AG20443 (cell line): ENCODE measurements around the gene ANKRD11.
A peak's percentile ranks its signal among the peaks of the same experiment; 100 is the strongest.
"Not testable (repeated sequence)": the region's sequence is repeated elsewhere in the genome, so short reads cannot be mapped to it uniquely, and the experiment has no call there.

Source experiments
- DNase-seq: peaks from one replicate; pipeline ENCODE4 v3.0.0; 2012; ENCODE audit warnings: low spot score, mixed read lengths

ANKRD11 gene

DNA sequence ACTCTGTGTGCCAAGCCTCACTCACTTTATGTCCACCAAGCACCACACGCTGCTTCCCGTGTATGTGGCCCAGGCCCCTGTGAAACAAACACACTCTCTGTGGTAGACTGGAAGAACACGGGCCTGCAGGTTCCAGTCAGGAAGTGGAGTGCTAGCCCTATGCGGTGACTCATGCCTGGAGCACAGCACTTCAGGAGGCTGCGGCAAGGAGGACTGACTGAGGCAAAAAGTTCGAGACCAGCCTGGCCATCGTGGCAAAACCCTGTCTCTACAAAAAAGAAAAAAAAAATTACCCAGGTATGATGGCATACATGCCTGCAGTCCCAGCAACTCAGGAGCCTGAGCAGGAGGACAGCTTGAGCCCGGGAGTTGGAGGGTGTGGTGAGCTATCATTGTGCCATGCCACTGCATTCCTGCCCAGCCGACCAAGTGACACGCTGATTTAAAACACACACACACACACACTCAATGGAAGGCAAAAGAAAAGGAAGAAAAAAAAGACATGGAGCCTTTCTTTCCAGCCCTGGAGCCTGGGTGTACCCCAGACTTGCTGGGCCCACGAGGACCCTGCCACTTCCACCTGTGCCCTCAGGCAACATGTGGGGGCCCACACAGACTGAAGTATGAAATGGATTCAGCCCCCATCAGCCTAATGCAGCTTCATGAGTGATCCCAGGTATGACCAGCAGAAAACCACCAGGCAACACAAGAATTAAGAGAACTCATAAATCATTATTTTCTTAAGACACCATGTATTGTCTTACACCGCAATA is 126.6 kb downstream of the ANKRD11 start:
- peak; percentile 60 for DNase-seq

DNA sequence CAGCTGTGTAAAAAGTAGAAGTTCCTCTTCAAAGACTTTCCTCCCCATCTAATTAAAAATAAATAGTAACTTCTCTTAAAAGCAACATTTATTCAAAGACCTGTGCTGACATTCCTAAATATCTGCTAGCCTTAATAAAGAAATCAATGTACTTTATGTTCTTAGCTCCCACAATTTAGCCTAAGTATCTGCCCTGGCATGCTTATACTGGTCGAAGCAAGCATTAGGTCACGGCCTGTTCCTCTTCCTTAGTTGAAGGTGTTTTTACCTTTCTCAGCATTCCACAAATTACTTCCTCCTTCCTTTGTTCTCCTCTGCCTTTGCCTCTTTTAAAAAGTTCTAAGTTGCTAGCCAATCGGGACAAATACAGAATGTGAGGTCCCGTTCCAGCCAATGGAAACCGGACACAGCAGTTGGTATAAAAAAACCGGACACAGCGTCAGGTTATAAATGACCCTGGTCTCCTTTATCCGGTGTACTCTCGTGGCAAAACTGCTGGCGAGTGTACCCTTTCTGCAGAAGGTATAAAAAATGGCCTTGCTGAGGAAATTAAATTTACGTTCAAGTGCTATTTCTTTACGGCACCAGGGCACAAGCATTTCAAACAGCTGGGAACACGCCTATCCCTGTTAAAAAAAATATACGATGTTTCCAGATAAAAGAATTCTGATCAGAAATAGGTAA is 127.7 kb downstream of the ANKRD11 start:
- not testable (repeated sequence) for DNase-seq

DNA sequence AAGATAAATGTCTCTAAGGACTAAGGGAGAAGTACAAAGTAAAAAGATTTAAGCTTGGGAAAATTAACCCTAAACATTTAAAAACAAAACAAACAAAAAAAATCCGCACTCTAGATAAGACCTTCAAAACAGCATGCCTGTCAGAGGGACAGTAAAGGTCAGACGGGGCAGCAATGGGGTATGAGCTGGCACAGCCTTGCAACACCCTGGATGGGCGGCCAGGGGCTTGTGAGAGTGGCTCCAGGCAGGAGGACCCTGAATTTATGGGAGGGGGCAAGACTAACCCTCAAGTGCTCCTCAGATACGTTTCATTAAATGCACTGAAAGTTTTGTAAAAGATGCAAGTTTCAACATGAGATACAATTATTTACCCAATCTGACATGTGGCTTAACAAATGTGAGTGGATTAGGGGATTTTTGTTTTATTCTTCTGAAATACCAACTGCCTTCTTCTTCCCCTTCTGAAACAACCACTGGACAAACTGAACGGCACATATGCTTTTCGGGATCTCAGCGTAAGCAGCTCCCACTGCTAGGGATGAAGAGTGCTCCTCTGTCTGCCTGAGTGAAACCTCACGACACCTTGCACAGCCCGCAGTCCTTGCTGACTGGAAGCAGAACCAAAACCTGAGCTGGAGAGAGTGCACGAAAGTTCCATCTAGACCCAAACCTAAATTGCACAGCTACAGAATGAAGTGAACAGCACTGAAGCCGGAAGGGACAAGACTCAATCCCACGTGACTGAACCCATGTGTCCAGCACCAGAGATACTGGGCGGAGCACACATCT is 128.4 kb downstream of the ANKRD11 start:
- peak; percentile 39 for DNase-seq

DNA sequence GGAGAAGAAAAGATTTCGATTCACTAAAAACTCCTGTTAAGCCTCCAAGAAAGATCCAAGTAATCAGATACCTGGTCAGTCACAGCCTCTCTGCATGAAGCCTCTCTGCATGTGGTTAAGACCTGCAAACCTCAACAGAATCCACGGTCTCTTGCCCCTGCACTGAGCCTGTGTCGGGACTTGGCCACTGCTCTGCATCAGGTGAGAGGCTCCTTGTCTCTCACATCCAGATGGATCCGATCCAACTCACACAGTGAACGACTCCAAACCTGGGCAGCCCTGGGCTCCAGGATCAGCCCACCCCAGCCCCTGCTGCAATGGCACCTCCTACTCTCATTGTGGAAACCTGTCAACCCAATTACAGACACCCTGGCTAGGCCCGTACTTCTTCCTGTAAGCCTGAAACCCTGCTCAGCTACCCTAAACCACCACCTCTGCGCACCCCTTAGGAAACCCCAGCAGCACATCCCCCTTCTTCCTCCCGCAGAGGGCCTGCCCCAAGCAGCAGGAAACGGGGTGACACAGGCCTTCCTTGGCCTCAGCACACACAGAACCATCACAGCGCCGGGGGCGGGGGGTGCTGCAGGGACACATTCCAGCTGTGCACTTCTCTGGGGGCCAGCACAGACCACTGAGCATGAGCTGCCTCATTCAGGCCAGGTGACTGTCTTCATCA is 129.5 kb downstream of the ANKRD11 start:
- no peak for DNase-seq

DNA sequence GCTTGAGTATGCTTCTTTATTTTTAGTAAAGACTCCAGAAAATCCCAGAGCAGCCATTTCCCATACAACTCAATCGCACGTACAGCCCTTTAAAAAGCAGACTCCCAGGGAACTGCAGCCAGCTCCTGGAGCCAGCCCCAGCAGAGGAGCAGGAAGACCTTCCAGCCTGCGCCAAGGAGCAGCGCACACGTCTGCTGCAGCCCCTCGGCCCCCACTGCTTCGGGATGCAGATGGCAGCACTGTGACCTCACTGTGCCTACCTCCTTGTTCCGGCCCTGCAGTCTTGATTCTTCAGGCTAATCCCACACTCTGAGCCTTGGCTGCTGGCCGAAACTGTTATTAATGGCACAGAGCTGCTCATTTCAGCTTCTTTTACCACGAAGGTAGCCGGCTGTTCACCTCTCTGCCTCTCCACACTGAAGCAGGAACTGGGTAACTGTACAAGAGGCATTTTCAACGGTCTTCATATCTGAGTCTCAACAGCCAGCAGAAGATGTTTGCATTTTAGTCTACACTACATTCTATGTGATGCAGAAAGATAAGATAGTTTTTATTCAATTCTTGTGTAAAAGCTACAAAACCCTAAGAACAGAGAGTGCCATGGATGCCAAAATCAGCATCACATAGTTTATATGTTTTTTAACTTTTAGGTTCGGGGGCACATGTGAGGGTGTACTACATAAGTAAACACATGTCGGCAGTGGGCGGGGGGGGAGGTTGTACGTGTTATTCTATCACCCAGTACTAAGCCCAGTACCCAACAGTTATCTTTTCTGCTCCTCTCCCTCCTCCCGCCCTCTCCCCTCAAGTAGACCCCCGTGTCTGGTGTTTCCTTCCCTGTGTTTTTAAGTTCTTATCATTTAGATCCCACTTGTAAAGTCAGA is 130.9 kb downstream of the ANKRD11 start:
- no peak for DNase-seq

DNA sequence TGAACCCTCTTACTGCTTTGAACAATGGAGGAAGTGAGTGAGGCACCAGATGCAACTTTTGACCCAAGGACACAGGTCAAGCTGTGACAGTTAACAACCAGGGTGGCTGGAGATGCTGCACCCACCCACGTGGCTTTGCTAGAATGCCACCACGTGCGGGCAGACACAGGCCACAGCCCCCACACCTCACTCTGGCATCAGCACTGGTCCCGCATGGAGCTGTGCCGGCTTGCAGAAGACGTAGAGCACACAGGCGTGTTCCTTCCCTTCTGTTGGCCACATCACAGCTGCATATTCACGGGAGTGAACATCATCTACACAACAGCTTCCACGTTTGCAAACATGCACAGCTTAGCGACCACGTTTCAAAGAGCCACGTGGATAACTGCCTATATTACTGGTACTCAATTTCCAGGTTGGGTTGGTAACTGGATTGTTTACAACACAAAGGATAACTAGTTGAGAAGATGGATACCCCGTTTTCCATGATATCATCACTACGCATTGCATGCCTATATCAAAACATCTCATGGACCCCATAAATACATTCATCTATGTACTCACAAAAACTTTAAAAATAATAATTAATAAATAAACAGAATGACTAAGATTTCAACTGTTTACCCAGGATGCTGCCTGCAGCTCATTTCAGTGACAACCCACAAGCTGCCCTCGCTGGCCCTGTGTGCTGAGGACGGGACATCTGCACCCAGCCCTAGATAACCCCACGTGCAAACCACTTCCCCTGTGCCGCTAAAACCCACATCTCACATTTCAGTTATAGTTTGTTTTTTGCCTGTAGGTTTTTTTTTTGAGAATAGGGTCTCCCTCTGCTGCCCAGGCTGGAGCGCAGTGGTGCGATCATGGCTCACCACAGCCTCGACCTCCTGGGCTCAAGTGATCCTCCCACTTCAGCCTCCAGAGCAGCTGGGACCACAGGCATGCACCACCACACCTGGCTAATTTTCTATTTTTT is 132.0 kb downstream of the ANKRD11 start:
- no peak for DNase-seq

DNA sequence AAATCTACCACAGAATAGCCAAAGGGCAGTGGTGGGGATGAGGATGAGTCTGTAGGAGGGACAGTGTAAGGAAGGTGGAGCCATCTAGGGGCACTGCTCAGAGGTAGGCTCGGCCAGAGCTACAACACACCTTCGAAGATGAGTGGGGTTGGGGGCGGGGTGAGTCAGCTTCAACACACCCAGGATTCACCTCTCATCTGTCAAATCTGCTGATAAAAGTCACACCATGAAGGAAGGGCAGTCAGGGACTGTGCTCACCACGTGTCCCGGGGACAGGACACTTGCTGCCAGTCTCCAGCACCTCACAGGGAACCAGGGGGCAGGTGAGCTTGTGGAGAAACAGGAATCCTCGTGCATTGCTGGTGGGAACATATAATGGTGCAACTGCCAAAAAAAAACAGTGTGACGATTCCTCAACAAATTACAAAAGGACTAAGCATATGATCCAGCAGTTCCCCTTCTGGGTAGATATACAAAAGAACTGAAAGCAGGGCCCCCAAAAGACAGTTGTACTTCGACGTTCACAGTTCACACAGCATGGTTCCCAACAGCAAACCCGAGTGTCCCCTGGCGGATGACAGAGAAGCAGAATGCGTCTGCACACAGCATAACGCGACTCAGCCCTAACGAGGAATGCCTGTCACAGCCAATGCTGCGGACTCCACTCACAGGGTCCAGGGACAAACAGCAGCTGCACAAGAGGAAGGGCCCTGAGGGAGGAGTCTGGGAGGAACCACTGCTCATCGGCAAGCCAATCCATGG is 133.1 kb downstream of the ANKRD11 start:
- DNase-seq, result no peak

DNA sequence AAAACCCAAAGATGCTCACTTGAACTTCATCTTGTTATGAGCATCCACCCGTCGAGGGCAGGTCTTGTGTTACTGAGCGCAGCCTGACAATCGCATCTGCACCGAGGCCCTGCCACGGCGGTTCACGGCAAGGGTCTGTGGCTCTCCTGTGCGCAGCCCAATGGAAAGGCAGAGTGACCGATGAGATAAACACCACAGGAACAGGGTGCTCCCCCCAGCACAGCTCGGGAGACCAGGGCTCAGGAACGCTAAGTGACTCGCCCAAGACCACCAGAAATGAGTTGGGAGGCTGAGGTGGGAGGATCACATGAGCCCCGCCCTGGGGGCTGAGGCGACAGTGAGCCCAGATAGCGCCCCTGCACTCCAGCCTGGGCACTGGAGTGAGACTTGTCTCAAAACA is 134.7 kb downstream of the ANKRD11 start:
- no peak for DNase-seq

DNA sequence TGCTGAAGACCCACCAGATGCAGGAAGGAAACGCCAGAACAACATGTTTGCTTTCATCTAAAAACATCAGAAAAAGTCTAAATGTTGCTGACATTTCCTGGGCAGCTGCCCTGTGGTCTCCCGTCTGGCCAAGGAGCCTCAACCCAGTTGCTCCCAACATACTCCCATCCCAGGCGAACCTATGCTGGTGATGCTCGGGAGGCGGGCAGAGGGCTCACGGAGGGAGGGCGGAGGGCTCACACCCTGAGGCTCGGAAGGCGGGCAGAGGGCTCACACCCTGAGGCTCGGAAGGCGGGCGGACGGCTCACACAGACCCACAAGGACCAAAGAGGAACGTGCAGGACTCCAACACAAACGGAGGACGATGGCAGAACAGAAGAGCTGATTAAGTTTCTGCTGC is 135.4 kb downstream of the ANKRD11 start:
- no peak for DNase-seq

DNA sequence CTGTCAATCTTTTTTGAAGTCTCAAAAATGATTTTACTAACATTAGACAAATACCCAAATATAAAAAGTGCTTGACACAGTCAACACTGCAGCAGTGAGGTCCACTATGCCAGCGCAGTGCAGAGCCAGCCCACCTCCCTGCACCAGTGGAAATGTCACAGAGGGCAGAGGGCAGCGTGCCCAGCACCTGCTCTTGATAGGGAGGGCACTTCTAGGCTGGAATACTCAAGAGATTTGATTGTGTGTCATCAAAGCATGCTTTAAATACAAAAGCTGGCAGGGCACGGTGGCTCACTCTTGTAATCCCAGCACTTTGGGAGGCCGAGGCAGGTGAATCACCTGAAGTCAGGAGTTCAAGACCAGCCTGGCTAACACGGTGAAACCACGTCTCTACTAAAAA is 136.0 kb downstream of the ANKRD11 start:
- DNase-seq, result no peak

DNA sequence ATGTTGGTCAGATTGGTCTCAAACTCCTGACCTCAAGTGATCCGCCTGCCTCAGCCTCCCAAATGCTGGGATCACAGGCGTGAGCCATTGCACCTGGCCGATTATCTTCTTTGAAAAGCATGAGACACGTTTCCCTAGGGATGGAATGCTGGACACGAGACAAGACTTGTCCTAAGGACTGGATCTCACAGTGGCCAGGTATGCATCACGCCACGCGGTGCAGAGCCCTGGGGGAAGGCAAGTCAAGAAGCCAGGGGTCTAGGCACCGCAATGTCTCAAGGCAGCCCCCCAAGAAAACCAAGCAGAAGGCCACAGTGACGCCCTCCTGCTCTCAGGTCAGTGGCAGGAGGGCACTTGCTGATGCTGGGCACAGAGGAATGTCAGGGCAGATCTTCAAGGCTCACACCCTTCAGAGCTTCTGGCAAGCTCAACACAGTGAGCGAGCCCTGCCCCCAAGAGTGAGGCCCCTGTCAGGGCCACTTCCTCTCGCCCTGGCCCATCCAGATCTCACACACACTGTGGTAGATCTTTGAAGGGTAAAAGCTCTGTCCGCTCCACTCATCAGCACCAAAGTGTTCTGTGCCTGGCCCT is 138.2 kb downstream of the ANKRD11 start:
- no peak for DNase-seq

DNA sequence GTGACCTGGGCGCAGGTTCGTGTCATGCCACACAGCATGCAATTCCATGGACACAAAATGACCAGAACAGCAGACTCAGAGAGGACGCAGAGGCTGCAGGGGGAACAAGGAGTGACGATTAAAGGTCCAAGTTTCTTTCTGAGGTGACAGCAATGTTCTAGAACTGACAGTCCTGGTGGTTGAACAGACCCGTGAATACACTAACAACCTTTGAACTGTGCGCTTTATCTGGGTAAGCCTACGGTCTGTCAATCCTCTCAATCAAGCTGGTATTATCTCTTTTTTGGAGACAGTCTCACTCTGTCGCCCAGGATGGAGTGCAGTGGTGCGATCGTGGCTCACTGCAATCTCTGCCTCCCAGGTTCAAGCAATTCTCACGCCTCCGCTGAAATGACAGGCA is 138.7 kb downstream of the ANKRD11 start:
- DNase-seq, result no peak

DNA sequence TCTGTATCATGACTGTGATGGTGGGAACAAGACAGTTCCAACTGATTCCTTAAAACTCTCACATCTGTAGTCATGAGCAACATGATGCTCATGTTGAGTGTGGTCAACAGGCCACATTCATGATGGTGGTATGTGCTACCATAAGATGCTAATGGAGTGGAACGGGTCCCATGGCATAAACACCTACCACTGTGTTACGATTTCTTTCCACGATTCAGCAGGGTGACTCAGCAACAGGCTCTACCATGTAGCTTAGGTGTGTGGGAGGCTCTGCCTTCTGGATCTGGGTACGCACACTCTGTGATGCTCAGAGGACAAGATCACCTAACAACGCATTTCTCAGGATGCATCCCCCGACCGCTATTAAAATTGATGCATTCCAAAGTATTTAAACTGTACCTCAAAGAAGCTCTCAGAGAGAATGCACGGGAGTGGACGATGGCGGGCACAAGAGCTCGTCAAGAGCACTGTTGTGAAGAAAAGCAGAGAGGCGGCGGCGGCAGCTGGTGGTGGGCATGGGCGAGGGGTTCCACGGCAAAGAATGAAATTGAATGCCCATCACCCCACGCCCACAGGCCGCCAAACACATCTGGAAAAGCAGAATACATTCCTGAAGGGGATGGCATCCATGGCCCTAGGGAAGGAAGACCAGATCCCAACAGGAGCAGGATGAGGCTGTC is 139.5 kb downstream of the ANKRD11 start:
- no peak for DNase-seq

DNA sequence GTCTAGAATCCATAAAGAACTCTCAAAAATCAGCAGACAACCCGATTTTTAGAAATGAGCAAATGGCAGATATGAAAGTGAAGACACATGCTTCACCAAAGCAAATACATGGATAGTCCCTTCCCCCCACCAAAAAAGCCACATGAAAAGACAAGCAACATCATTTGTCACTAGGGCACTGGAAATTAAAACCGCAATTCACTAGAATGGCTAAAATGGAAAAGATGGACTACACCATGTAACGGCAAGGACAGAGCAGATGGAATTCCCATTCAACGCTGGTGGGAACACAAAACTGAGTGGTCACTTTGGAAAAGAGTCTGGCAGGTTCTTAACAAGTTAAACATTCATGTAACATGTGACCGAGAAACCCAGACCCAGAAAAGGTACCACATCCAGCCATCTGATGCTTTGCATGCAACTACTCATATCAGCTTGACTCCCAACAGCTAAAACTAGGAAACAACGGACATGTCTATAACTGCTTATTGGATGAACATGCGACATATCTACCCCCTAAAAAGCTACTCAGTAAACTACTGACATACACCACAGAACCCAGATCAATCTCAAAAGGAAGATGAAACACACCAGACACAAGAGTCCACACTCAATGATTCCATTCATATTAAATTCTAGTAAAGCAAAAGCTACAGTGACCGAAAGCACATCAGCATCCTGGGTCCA is 140.3 kb downstream of the ANKRD11 start:
- DNase-seq, result no peak

DNA sequence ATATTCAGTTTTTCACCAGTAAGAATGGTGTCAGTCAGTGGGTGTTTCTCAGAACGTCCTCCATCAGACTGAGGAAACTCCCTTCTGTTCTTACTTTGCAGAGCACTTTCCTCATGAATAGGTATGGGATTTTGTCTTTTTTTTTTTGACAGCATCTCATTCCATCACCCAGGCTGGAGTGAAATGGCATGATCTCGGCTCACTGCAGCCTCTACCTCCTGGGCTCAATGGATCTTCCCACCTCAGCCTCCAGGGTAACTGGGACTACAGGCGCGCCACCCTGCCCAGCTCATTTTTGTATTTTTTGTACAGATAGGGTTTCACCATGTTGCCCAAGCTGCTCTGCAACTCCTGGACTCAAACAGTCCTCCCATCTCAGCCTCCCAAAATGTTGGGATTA is 142.6 kb downstream of the ANKRD11 start:
- DNase-seq, result no peak

DNA sequence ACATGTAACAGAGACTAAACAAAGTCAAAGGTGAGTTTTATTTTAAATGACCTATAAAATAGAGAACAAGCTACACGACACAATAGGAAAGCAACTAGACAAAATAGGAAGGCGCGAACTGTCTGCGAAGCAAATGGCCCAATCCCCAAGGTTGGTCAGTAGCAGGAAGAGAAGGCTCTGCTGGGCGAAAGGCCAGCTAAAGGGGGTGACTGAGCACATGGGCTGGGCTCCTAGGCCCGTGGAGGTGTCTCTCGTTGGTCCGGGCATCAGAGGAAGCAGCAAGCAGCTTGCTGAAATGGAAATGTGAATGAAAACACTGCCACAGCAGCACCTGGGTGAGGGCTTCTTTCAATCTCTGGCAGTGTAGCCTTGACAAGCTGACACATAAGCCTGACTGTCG is 143.5 kb downstream of the ANKRD11 start:
- DNase-seq, result no peak

DNA sequence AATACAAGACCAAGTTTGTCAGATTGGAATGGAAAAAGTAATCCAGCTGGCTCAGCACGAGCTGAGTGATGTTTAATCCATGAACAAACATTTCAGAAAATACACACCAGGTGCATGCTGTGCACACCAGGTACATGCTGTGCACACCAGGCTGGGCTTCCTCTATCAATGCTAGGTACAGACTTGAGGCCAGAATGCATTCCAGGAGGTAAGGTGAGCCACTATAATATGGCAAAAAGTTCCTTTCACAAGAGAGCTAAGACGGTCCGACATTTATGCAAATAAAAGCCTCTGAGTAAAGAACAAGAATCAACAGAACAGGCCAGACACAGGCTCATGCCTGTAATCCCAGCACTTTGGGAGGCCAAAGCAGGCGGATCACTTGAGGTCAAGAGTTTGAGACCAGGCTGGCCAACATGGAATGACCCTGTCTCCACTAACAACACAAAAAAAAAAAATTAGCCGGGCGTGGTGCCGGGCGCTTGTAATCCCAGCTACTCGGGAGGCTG is 144.7 kb downstream of the ANKRD11 start:
- DNase-seq, result no peak
